HG03135 (cell line): ENCODE results near the gene MYL12A.
A peak's percentile ranks its signal among the peaks of the same experiment; 100 is the strongest.

Experiments
- ATAC-seq: cut with Tn5 transposase; IDR thresholded peaks from one replicate; pipeline ENCODE4 v1.9.1; 2021; ENCODE audit warnings: mild to moderate bottlenecking, moderate library complexity; ENCODE audit not compliant: unreplicated experiment

The MYL12A gene

DNA sequence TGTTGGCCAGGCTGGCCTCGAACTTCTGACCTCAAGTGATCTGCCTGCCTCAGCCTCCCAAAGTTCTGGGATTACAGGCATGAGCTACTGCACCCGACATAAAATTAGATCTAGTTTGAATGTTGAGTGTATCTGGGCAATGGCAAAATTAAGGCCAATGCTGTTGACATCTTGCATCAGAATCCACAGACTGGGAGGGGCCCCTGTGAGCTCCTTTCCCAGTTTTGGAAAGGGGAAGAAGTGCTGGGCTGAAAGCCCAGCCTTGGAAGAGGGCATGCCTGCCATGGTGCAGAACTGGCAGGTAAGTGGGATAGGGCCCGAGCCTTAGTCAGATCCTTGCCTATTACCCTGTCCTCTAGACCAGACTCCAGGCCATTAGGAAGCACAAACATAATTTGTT is 23.4 kb upstream of the MYL12A start:
- ATAC-seq, result no peak

DNA sequence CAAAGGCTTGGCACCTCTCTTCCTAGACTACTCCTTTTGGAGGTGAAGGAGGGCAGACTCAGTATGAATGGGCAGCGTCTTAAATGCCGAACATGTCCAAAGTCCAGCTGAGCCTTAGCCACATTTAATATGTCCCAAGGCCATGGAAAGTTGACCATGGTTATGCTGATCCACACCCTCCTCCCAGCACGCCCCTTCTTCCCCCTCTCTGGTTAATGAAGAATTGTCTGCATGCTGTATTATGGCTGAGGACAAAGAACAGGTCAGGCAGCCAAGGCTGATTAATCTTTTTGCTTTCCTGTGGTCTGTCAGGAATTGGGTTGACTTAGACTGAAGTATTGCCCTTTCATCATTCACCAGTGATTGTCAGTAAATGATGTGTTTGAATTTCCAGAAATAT is 22.0 kb upstream of the MYL12A start:
- no peak for ATAC-seq

DNA sequence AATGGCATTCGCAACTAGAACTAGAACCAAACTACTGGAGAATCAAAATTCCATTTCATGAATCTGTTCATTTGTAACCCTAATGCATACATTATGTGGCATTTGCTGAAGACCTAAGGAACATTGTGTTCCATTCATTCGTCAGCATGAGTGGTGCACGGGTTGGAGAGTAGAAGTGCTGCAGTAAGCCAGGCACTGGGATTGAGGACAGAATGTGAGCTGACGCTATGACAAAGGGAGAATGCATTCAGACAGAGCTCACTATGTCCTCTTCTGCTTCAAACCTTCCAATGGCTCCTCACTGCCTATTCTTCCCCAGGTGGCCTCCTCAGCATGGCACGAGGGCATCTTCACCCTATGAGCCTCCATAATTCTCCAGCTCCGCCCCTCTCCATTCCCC is 21.6 kb upstream of the MYL12A start:
- ATAC-seq, result no peak

DNA sequence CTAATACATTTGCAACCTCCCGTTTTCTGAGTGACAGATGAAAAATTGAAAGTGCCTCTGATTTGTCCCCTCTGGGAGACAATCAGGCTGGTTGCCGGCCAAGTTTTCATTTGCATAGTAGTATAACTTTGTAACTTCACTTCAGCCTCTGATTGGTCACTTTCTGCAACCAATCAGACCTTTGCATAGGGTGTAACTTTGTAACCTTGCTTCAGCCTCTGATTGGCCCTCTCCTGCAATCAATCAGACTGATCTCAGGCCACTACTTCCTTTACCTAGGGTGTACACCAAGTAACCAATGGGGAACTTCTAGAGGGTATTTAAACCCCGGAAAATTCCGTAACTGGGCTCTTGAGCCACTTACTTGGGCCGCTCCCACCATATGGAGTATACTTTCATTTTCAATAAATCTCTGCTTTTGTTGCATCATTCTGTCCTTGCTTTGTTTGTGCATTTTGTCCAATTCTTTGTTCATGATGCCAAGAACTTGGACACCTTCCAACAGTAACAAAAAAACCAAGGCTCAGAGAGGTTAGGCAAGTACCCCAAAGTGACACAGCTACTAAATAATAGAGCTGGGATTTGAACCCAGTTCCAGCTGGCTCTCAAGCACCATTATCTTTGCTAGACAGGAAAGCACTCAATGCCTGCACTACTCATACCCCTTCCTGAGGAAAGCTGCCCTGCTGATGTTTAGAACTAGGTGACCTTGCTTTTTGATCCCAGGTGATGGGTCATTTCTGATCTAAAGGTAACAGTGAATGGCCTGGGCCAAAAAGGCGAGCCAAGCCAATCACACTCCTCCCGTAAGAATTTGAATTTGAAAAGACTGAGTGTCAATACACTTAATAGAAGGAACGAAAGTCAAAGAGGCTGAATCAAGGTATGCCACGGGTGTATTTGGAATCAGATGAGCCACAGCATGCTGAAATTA is 16.9 kb upstream of the MYL12A start:
- ATAC-seq, result no peak

DNA sequence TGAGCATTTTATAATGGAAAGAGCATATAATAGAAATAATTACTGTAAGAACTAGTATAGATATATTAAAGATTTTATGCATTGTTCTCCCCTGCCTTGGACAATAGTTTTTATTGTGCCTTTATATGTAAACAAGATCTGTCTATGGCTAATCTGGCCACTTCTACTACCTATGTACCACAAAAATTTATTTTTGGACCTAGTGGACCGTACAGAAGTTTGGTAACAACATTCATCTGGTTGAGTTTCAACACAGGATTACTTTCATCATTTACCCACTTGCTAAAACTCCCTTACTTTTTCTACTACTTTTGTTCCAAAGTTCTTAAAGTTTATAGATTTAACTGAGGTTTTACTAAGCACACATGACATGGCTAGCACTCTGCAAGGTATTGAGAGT is 14.6 kb upstream of the MYL12A start:
- no peak for ATAC-seq

GRCh38 chr18:3233433-3234168 is 14.0 kb upstream of the MYL12A start:
- no peak for ATAC-seq

DNA sequence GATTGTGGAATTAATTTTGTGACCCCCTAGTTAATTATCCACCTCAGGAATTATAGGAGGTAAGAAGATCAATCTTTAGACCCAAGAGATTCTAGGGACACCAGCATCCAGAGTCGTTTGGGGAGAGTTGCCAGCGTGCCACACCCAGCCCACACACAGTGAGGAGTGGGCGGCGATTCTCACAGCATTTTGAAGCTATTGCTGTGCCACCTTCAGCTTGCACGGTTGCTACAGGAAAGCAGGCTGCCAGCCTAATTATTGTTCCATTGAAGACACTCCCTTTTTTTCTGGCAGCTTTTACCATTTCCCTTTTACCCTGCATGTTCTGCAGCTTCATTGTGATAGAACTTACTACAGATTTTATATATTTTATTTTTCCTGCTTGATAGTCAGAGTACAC is 13.1 kb upstream of the MYL12A start:
- no peak for ATAC-seq

DNA sequence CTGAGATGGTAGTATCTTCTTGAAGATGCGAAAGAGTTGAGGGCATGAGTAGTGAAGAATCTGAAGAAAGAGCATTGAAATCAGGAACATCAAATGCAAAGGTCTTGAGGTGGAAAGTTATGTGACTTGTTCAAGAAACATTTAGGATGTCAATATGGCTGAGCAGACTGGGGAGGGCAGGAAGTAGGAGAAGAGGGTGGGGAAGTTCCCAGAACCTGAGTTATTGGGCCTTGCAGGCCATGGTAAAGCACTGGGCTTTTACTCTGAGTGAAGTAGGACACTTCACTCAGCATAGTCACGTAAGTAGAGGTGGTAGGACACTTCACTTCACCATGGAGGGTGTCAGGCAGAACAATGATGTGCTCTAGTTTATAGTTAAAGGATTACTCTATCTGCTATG is 11.8 kb upstream of the MYL12A start:
- ATAC-seq, result no peak

DNA sequence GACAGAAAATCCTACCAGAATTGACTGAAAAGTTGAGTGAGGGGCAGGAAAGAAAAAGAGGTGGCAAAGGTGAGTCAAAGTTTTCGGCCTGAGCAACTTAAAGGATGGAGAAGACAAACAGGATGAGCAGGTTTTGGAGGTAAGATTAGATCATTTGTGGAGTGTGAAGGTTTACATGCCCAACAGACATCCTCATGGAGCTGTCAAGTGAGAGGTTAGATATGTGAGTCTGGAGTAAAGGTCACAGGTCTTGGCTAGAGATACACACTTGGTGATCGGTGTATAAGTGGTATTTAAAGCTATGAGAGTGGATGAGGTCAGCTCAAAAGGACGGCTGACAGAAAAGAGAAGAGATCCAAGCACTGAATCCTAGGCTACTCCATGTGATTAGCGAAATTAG is 11.1 kb upstream of the MYL12A start:
- ATAC-seq, result no peak

- no peak for ATAC-seq
Measured at GRCh38 chr18:3238742-3239141, 8.9 kb upstream of the MYL12A start.

DNA sequence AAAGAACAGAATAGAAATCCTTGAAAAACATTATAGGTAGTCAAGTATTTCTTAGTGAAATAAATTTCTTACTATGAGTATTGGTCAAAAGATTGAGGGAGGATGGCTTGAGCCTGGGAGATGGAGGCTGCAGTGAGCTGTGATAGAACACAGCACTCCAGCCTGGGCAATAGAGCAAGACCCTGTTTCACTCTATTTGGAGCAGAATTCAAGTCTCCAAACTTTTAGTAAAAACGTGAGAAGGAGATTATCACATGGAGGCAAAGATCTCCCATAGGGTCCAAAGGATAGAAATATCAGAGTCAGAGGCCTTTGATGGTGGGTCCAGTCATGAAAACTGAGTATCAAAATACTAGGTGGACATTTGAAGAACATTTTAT is 2.4 kb upstream of the MYL12A start:
- ATAC-seq, result no peak

DNA sequence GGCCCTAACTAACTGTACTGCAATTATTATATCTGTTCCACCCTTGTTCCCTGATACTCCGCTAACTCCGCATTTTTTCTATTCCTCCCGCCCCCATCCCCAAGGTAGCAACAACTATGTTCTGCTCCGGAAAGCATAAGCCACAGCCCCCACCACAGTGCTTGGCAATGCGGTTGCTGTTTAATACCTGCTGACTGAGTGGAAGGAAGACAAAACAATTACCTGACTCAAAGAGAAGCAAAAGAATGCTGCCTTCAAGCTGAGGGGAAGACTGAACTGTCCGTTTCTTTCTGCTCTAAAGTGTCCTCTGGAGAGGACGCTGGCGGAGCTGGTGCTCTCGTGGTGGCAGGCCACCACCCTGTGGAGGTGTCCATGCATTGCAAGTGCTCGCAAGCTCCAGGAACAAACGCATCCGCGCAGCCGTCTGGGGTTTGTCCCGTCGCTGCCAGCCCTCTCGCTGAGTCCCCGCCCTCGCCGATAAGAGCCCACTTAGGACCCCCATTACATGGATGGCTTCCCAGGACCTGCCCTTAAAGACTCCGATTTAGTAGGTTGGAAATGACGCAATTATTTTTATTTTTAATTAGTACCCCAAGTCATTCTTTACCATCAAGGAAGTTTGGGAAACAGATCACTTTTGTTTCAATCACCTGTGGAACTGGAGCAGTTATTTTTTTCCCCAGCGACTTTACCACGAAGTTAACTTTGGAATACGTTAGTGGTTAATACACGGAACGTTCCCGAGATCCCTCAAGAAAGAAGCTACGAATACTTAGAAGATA is 1.6 kb upstream of the MYL12A start:
- ATAC-seq, result peak; percentile 40

DNA sequence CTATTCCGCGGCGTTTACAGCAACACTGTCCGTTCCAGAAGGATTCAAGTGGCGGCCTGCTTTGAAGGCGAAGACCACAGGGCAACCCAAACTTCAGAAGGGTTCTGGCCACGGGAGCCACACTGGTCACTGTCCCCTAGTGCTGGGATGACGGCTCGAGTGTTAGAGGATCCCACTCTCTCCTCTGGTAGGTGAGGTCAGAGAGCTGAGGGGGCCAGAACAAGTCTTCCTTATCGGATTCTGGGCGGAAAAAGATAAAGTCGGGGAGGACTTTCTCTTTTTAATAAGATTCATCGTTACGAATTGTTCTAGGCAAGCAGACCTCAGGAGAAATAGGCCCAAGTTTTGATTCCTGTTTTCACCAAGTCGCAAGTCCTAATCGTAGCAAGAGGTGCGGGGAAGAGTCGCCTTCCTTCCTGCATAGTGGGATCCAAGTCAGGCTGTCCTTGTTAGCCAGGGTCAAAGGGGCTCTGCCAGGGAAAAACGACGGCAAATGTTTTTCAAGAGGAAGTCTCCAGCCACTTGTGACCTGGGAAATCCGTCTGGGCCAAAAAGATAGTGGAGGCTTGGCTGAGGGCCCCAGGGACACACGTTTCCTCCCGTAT is 864 bp upstream of the MYL12A start:
- peak; percentile 4 for ATAC-seq

DNA sequence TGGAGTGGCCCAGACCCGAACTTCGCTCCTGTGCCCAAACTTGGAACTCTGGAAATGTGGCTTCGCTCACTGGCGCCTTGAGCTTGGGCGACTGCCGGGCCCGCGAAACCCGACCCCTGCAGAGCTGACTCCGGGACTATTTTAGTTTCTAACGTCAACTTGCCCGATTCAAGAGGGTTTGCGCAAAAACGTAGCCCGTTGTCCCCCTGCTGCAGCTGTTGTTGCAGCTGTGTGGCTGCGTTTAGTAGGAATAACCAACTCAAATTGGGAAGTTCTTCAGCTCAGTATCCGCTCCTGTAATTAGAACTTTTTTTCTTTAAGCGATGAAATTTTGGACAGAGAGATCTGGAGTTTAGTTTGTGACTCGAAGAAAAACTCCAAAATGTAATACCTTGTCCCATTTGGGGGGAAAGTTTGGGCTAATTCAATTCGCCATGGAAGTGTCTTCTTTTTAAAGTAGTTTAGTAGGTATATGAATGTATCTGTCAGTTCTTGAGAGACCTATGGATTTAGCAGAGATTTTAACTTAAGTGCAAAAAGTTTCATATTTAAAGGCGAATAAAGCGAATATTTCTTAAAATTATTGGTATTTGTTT is 559 bp downstream of the MYL12A start:
- ATAC-seq, result peak; percentile 7

- ATAC-seq, result no peak
Measured at GRCh38 chr18:3248658-3249359, 1.2 kb downstream of the MYL12A start.

- no peak for ATAC-seq
Measured at GRCh38 chr18:3250237-3251107, 2.9 kb downstream of the MYL12A start.

DNA sequence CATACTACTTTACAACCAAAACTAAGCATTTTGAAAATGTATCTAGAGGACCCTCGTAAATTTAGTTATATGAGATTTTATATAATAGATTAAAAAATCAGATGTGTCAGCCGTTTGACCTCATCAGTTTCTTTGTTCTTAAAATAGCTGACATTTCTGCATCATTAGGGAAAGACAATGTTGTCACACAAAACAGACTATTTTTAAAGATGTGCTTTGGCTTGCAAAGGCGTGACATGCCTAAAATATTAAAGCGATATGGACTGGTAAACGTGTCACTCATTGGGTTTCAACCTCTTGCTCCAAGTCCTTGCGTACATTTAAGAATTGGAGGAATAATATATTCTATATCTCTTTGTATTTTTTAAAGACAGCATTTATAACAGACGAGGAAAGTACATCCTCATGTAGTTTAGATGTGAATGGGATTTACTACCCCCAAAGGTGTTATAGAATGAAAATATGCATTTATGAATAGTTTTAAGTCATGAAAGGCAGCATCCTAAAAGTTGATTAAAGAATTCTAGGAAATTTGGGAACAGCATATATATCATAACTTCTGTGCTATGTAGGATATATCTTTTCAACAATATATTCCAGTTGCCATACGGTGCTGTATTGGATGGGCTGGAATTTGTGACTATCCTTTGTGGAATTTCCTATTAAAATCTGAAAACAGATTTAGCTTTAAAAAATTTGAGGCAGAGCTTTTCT is 3.8 kb downstream of the MYL12A start:
- ATAC-seq, result no peak

GRCh38 chr18:3251963-3252277 is 4.3 kb downstream of the MYL12A start:
- no peak for ATAC-seq

GRCh38 chr18:3252843-3253242 is 5.2 kb downstream of the MYL12A start:
- ATAC-seq, result no peak
